Astrocyte (in vitro differentiated cells and primary cell): ENCODE measurements around the gene BNIP2. TPM values are rescaled to one million over a fixed set of nuclear protein-coding genes. Genes with fewer than 3 reads are reported as not detected.

Source experiments
- DNase-seq: peaks from one replicate; pipeline ENCODE4 v3.0.0-alpha.2; 2010; ENCODE audit warnings: low read depth
- FAIRE-seq: peaks from 2 replicates; lab custom pipeline; 2011; peaks lifted over from hg19 to GRCh38; lab: Jason Lieb, UNC
- H2AFZ ChIP-seq: 2 replicates; pipeline ENCODE4 v1.6.0; 2012; ENCODE audit warnings: low read depth, low read length, inconsistent platforms
- H3K27ac ChIP-seq: 2 replicates; pipeline ENCODE4 v1.5.1; 2011; ENCODE audit warnings: low read depth, low read length, inconsistent platforms
- H3K27me3 ChIP-seq: 2 replicates; pipeline ENCODE4 v1.6.0; 2011; ENCODE audit warnings: low read length, inconsistent platforms; ENCODE audit not compliant: insufficient read depth
- H3K36me3 ChIP-seq: 2 replicates; pipeline ENCODE4 v1.5.1; 2011; ENCODE audit warnings: low read length, inconsistent platforms; ENCODE audit not compliant: insufficient read depth
- H3K4me1 ChIP-seq: 2 replicates; pipeline ENCODE4 v1.5.1; 2011; ENCODE audit warnings: low read length, inconsistent platforms; ENCODE audit not compliant: insufficient read depth
- H3K4me2 ChIP-seq: 2 replicates; pipeline ENCODE4 v1.6.0; 2012; ENCODE audit warnings: low read length, inconsistent platforms
- H3K4me3 ChIP-seq: 2 replicates; pipeline ENCODE4 v1.5.1; 2011; ENCODE audit warnings: low read depth, mild to moderate bottlenecking, low read length, inconsistent platforms; ENCODE audit not compliant: insufficient read depth
- H3K79me2 ChIP-seq: 2 replicates; pipeline ENCODE4 v1.6.0; 2012; ENCODE audit warnings: mild to moderate bottlenecking, low read length, inconsistent platforms; ENCODE audit not compliant: insufficient read depth
- H3K9ac ChIP-seq: 2 replicates; pipeline ENCODE4 v1.6.0; 2012; ENCODE audit warnings: mild to moderate bottlenecking, low read length, inconsistent platforms
- H3K9me3 ChIP-seq: 2 replicates; pipeline ENCODE4 v1.5.1; 2012; ENCODE audit warnings: low read depth, mild to moderate bottlenecking, low read length, inconsistent platforms; ENCODE audit not compliant: insufficient read depth
- H4K20me1 ChIP-seq: 2 replicates; pipeline ENCODE4 v1.6.0; 2012; ENCODE audit warnings: low read length, inconsistent platforms; ENCODE audit not compliant: insufficient read depth
- H3K27ac Mint-ChIP-seq: one replicate; pipeline ENCODE4 v1.8.0; 2021; ENCODE audit warnings: mild to moderate bottlenecking, mixed read lengths; ENCODE audit not compliant: unreplicated experiment
- H3K27me3 Mint-ChIP-seq: one replicate; pipeline ENCODE4 v1.8.0; 2021; ENCODE audit warnings: low read depth, mixed read lengths; ENCODE audit not compliant: unreplicated experiment
- H3K36me3 Mint-ChIP-seq: one replicate; pipeline ENCODE4 v1.8.0; 2021; ENCODE audit warnings: low read depth, mixed read lengths; ENCODE audit not compliant: unreplicated experiment
- H3K4me1 Mint-ChIP-seq: one replicate; pipeline ENCODE4 v1.8.0; 2021; ENCODE audit warnings: low read depth, mixed read lengths; ENCODE audit not compliant: unreplicated experiment
- H3K4me3 Mint-ChIP-seq: one replicate; pipeline ENCODE4 v1.8.0; 2021; ENCODE audit warnings: mild to moderate bottlenecking, moderate library complexity, mixed read lengths; ENCODE audit not compliant: unreplicated experiment
- H3K9me3 Mint-ChIP-seq: one replicate; pipeline ENCODE4 v1.8.0; 2021; ENCODE audit warnings: mild to moderate bottlenecking, mixed read lengths; ENCODE audit not compliant: unreplicated experiment
- EZH2 ChIP-seq: IDR thresholded peaks from 2 replicates; pipeline ENCODE4 v1.6.1; 2012; ENCODE audit warnings: mild to moderate bottlenecking, low read length, inconsistent platforms; ENCODE audit not compliant: insufficient read depth
- total RNA-seq: library from RNA; stranded (reverse); gene quantifications from 2 replicates; pipeline ENCODE4 v1.2.1, GENCODE V29; 2021
- TF ChIP-seq, protein P1 (sequence below): IDR thresholded peaks from 2 replicates; pipeline ENCODE4 v1.5.1; 2011; ENCODE audit warnings: low read depth, mild to moderate bottlenecking, inconsistent platforms, low read length, moderate library complexity; ENCODE audit not compliant: insufficient read depth

The BNIP2 gene
- total RNA-seq, 1 donor from 2014 or later = 73.1 TPM

GRCh38 chr15:59722037-59722436, 32.9 kb upstream of the BNIP2 start:
- TF ChIP-seq, protein P1, sequence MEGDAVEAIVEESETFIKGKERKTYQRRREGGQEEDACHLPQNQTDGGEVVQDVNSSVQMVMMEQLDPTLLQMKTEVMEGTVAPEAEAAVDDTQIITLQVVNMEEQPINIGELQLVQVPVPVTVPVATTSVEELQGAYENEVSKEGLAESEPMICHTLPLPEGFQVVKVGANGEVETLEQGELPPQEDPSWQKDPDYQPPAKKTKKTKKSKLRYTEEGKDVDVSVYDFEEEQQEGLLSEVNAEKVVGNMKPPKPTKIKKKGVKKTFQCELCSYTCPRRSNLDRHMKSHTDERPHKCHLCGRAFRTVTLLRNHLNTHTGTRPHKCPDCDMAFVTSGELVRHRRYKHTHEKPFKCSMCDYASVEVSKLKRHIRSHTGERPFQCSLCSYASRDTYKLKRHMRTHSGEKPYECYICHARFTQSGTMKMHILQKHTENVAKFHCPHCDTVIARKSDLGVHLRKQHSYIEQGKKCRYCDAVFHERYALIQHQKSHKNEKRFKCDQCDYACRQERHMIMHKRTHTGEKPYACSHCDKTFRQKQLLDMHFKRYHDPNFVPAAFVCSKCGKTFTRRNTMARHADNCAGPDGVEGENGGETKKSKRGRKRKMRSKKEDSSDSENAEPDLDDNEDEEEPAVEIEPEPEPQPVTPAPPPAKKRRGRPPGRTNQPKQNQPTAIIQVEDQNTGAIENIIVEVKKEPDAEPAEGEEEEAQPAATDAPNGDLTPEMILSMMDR = no peak
- no peak for TF ChIP-seq EZH2
- Mint-ChIP-seq H3K9me3 (no peaks in the 10 kb centered on the region), H3K27me3 (peaks cover 4% of the 10 kb centered on the region), H3K36me3 (no peaks in the 10 kb centered on the region), H3K27ac (no peak overlapping the region), H3K4me1 (no peaks in the 10 kb centered on the region), H3K4me3 (no peak overlapping the region)
- peaks cover 3% of the 10 kb centered on the region for H3K27me3 ChIP-seq
- no peaks in the 10 kb centered on the region for H4K20me1 ChIP-seq
- H3K4me2 ChIP-seq = no peak overlapping the region
- H2AFZ ChIP-seq = no peak overlapping the region
- no peak overlapping the region for H3K4me3 ChIP-seq
- H3K9me3 ChIP-seq = no peaks in the 10 kb centered on the region
- H3K4me1 ChIP-seq = no peaks in the 10 kb centered on the region
- H3K9ac ChIP-seq = no peak overlapping the region
- H3K79me2 ChIP-seq = no peaks in the 10 kb centered on the region
- no peaks in the 10 kb centered on the region for H3K36me3 ChIP-seq
- DNase-seq (no peak), FAIRE-seq (no peak)
- H3K27ac ChIP-seq = no peak overlapping the region

DNA sequence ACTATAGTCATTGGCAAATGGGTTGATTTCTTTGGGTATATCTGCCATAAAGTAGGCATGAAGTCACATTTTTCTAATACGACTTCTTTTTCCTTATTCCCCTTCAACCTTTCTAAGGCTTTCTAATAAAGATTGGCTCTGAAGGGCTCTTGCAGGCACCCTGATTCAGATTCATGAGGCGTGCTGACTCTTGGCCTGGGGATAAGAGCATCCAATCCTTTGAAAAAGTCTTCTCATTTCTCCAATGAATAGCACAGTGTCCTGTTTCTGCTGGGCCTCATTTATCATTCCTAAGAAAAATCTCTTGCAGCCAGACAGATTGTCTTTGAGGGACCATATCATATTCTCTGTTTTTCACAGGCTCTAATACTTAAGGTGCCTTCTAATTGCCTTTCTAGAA, 32.3 kb upstream of the BNIP2 start:
- Histone ChIP-seq H3K9ac (no peak overlapping the region), H3K4me3 (no peak overlapping the region), H3K79me2 (no peaks in the 10 kb centered on the region), H2AFZ (no peak overlapping the region), H3K9me3 (no peaks in the 10 kb centered on the region), H3K4me1 (no peaks in the 10 kb centered on the region), H3K27me3 (peaks cover 6% of the 10 kb centered on the region), H3K27ac (no peak overlapping the region), H3K4me2 (no peak overlapping the region), H4K20me1 (no peaks in the 10 kb centered on the region), H3K36me3 (no peaks in the 10 kb centered on the region)
- H3K36me3 Mint-ChIP-seq = no peaks in the 10 kb centered on the region
- no peak for TF ChIP-seq EZH2
- TF ChIP-seq, protein P1 = no peak
- no peak overlapping the region for H3K4me3 Mint-ChIP-seq
- H3K4me1 Mint-ChIP-seq = no peaks in the 10 kb centered on the region
- DNase-seq (no peak), FAIRE-seq (no peak)
- no peak overlapping the region for H3K27ac Mint-ChIP-seq
- peaks cover 4% of the 10 kb centered on the region for H3K27me3 Mint-ChIP-seq
- no peaks in the 10 kb centered on the region for H3K9me3 Mint-ChIP-seq

DNA sequence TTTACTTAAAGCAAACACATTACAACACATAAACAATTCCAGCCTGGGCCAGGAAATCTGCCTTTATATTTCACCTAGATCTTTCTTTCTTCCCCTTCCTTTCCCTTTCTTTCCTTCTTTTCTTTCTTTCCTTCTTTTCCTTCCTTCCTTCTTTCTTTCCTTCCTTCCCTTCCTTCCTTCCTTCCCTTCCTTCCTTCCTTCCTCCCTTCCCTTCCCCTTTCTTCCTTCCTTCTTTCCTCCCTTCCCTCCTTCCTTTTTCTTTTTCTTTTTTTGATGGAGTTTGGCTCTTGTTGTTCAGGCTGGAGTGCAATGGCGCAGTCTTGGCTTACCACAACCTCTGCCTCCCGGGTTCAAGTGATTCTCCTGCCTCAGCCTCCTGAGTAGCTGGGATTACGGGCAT, 24.1 kb upstream of the BNIP2 start:
- Histone ChIP-seq H2AFZ (no peak overlapping the region), H3K9me3 (no peaks in the 10 kb centered on the region), H3K79me2 (no peaks in the 10 kb centered on the region), H3K9ac (no peak overlapping the region), H3K27me3 (peaks cover 3% of the 10 kb centered on the region), H3K4me2 (no peak overlapping the region), H4K20me1 (no peaks in the 10 kb centered on the region), H3K27ac (no peak overlapping the region), H3K4me3 (no peak overlapping the region), H3K36me3 (no peaks in the 10 kb centered on the region), H3K4me1 (no peaks in the 10 kb centered on the region)
- FAIRE-seq = no peak
- Mint-ChIP-seq H3K9me3 (no peaks in the 10 kb centered on the region), H3K27ac (no peak overlapping the region), H3K4me1 (no peaks in the 10 kb centered on the region), H3K36me3 (no peaks in the 10 kb centered on the region), H3K27me3 (peaks cover 8% of the 10 kb centered on the region), H3K4me3 (no peak overlapping the region)
- no peak for DNase-seq
- TF ChIP-seq, protein P1 = no peak
- no peak for TF ChIP-seq EZH2
